HG02970 (cell line): ENCODE results near the gene IGF2BP1.

ENCODE experiments used
- ATAC-seq: cut with Tn5 transposase; IDR thresholded peaks from one replicate; pipeline ENCODE4 v1.9.1; 2021; ENCODE audit warnings: mild to moderate bottlenecking, moderate library complexity, moderate number of reproducible peaks; ENCODE audit not compliant: unreplicated experiment, low FRiP score

IGF2BP1 gene

GRCh38 chr17:48997103-48997826 is at the start of gene IGF2BP1:
Gene IGF2BP1 (plus strand): TSS chr17:48997385. CDS start chr17:48997746, 361 bp downstream.
- no peak for ATAC-seq

GRCh38 chr17:48951572-48951971 is 45.6 kb upstream of the IGF2BP1 start:
- ATAC-seq = no peak

DNA sequence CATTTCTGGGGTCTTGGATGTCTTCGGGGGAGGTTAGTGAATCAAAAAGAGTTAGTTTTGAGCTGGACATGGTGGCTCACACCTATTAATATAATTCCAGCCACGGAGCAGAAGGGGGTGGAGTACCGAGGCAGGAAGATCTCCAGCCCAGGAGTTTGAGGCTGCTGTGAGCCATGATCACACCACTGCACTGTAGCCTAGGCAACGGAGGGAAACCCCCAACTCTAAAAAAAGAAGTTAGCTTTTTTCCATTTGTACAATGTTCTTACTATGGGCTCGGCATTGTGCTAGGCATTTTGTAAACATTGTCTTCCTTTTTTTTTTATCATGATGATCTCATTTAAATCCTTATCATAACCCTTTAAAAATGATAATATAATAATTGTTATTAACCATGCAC is 44.3 kb upstream of the IGF2BP1 start:
- ATAC-seq = no peak

DNA sequence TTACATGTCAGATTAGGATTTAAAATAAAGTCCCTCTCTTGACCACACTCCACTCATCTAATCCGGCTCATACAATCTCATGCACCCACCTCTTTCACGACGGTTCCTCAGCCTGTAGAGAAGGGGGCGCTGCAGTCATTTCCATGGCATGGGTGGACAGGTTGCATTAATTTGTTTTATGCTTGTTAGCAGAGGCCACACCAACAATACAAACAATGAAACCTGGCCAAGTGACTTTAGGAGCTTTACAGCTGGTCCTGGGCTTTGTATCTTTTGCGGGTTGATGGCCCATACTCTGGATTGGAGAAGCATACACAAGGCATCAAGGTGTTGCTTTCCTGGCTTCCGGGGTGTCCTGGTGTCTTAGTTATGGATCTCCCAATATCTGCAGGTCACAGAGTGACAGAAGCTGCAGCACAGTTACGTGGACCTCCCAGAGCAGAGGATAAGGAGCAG is 42.9 kb upstream of the IGF2BP1 start:
- ATAC-seq = no peak

GRCh38 chr17:48960834-48961515 is 36.2 kb upstream of the IGF2BP1 start:
- ATAC-seq = no peak

- no peak for ATAC-seq
Observed at GRCh38 chr17:48961516-48962233, 35.5 kb upstream of the IGF2BP1 start.

GRCh38 chr17:48970224-48970623 is 27.0 kb upstream of the IGF2BP1 start:
- ATAC-seq = no peak

- ATAC-seq = no peak
Observed at GRCh38 chr17:48970865-48971687, 26.1 kb upstream of the IGF2BP1 start.

DNA sequence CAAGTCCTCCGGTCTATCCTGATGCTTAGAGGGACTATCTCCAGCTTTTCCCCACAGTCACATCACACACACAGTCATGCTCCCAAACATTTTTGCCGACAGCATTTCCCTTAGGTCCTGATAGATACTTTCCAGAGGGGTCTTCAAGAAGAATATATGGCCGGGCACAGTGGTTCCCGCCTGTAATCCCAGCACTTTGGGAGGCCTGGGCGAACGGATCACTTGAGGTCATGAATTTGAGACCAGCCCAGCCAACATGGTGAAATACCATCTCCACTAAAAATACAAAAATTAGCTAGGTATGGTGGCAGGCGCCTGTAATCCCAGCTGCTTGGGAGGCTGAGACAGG is 24.5 kb upstream of the IGF2BP1 start:
- no peak for ATAC-seq

DNA sequence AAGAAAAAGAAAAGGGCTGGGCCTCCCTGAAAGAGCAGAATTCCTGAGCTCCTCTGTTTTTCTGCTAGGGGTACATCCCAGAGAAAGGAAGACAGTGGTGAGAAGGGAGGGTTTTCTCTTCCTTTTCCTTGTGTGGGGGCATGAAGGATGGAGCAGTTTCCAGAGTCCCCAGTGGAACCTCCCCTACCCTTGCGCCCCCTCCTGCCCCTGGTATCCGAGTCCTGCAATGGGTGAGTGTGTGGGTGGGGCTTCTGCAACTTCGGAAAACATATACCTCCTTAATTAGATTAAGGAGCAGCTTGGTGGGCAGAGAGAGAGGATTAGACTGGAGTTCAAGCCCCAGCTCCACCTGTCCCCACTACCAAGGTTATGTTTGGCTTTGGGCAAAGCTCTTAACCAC is 23.4 kb upstream of the IGF2BP1 start:
- no peak for ATAC-seq

DNA sequence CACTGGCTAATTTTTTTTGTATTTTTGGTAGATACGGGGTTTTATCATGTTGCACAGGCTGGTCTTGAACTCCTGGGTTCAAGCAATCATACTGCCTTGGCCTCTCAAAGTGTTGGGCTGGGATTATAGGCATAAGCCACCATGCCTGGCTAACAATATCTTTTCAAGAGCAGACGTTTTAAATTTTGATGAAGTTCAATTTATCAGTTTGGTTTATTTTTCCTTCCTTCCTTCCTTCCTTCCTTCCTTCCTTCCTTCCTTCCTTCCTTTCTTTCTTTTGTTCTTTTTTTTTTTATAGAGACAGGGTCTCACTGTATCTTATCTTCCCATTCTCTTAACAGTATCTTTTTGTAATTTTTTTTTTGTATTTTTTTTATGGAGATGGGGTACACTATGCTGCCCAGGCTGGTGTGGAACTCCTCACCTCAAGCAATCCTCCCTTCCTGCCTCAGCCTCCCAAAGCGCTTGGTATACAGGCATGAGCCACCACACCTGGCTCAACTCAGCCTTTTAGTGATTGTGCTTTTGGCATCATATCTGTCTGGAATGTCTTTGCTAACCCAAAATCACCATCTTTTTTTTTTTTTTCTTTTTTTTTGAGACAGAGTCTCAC is 15.2 kb upstream of the IGF2BP1 start:
- ATAC-seq = no peak

- no peak for ATAC-seq
Observed at GRCh38 chr17:48985436-48986245, 11.5 kb upstream of the IGF2BP1 start.

GRCh38 chr17:48989100-48989499 is 8.1 kb upstream of the IGF2BP1 start:
- no peak for ATAC-seq

DNA sequence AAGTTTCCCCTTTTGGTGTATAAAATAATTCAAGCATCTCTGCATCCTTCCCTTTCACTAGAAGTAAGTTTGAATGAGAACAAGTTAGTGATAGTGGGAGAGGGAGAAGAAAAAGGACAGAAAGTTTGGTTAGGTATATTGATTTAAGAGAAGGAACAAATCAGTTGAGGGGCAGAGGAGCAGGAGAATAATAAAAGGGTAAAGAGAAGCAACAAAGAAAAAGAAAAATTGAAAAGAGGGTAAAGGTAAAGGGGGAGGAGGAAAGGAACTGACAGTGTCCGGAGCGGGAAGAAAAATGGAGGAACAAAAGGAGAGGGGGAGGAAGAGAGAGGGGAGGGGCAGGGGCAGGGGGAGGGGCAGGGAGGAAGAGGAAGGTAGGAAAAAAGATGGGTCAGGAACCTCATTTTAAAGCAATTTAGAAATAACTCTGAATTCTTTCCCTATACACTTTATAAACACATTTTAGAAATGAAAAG is 6.3 kb upstream of the IGF2BP1 start:
- ATAC-seq = no peak

- no peak for ATAC-seq
Observed at GRCh38 chr17:48992444-48992843, 4.7 kb upstream of the IGF2BP1 start.

GRCh38 chr17:48993305-48993704 is 3.9 kb upstream of the IGF2BP1 start:
- ATAC-seq = no peak

DNA sequence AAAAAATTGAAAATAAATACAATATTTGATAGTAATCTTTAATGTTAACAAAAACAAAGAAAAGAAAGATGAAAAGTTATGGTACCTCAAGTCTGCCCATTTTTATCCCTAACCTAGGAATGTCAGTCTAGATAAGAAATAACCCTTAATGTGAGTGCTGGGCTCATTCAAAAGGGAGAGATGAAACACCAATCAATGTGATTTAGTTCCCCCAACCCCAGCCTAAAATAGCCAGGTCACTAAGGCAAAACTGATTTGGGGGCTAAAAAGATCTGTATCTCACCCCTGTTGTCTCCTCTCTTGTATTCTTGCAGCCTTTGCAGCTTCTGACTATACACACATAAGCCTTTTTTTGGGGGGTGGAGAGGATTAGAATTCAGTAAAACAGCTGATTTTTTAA is 3.2 kb upstream of the IGF2BP1 start:
- ATAC-seq = no peak

- ATAC-seq = no peak
Observed at GRCh38 chr17:48994549-48995303, 2.5 kb upstream of the IGF2BP1 start.
